Stimulated activated CD4-positive, alpha-beta T cell treated with anti-CD3 and anti-CD28 coated beads, TNF-alpha, amount 100 ng/mL, for 4 hours (primary cell): Measurements from ENCODE around the gene GPR135.

Experiments used
- DNase-seq, 3 experiments: peaks; one replicate each; pipeline ENCODE4 v3.0.0-alpha.2; 2020; ENCODE audit warnings: low read depth in 3 of 3

Gene GPR135

DNA sequence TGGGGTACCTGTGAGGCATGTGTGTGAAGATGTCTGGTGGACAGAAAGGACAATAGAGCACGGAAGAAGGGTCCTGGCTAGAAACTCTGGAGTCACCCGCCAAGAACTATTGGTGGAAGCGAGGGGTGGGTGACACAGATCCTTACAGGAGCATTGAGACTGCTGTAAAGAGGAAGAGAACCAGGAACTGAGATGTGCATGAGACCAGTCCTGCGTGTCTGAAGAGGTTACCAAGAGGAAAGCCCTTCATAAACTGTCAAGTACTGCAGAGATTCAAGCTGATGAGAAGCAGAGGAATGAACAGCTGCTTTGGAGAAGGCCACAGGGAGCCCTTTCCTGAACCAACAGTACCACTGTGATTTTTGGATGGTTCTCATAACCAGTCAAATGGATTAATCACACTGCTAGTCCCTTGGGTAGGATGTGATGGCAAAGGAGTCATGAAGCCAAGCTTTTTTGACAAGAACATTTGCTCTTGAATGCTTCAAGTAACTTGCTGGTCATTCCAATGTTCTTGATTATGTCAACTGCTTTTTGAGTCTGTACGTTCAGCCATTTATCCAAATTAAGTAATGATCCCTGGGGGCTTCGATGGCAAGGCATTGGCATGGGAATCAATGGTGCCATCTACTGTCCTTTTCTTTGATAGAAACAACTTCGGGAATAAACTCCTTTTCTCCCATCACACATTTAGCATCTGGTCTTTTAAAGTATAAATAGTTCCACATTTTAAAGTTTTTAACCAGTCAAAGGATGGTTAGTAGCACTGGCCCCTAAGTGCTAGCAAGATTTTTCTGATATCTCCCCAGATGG, 42.9 kb downstream of the GPR135 start:
- no peak for DNase-seq

GRCh38 chr14:59419303-59419702, 45.9 kb downstream of the GPR135 start:
- DNase-seq: no peak

DNA sequence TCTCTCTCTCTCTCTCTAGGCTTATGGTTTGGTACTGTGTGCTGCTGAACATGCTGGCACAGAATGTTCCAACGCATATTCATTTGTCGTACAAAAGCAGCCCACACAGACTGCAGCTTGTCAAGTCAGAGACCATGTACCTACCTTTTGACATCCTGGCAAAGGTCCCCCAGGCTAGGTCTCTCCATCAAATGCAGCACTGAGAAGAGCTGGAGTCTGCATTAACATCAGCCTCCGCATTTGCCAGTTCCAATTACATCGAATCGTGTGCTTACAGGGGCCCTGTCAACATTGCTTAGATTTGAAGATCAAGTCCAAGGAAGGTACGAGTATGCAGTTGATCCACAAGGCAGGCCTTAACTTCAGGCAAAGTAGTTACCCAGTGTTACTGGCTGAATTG, 47.9 kb downstream of the GPR135 start:
- no peak for DNase-seq

GRCh38 chr14:59415836-59416602, 49.2 kb downstream of the GPR135 start:
- no peak for DNase-seq
